Ectodermal cell (in vitro differentiated cells): ENCODE results near the gene MEIS3. TPM values are rescaled to one million over a fixed set of nuclear protein-coding genes. Genes with fewer than 3 reads are reported as not detected.
A peak's percentile ranks its signal among the peaks of the same experiment; 100 is the strongest.

ENCODE experiments used
- H3K27ac ChIP-seq: 2 replicates; pipeline ENCODE4 v1.7.0; 2013; ENCODE audit warnings: mild to moderate bottlenecking, low read depth, low read length; ENCODE audit not compliant: insufficient read depth, poor library complexity, severe bottlenecking
- H3K27me3 ChIP-seq: 2 replicates; pipeline ENCODE4 v1.7.0; 2013; ENCODE audit warnings: mild to moderate bottlenecking, low read length; ENCODE audit not compliant: insufficient read depth, control insufficient read depth, poor library complexity, severe bottlenecking
- H3K36me3 ChIP-seq: one replicate; pipeline ENCODE4 v1.7.0; 2013; ENCODE audit warnings: low read length; ENCODE audit not compliant: control insufficient read depth, insufficient read depth
- H3K4me1 ChIP-seq: one replicate; pipeline ENCODE4 v1.7.0; 2013; ENCODE audit warnings: low read length; ENCODE audit not compliant: control insufficient read depth, insufficient read depth
- H3K4me3 ChIP-seq: 2 replicates; pipeline ENCODE4 v1.7.0; 2013; ENCODE audit warnings: low read depth, low read length, control low read depth; ENCODE audit not compliant: insufficient read depth
- H3K9me3 ChIP-seq: 2 replicates; pipeline ENCODE4 v1.7.0; 2013; ENCODE audit warnings: mild to moderate bottlenecking, low read length, moderate library complexity; ENCODE audit not compliant: control insufficient read depth
- WGBS, 2 experiments: methylation state at CpG; one replicate each; pipeline ENCODE4 v1.1.7; 2013; ENCODE audit warnings: missing lambda C conversion rate in 2 of 2; 5-methylcytosine and 5-hydroxymethylcytosine counted together
- polyA plus RNA-seq, 4 experiments: library from polyadenylated mRNA; stranded (reverse); fragments of 50-300 nt; gene quantifications; one replicate each; pipeline ENCODE4 v1.2.3, GENCODE V29; 2013

The MEIS3 gene
- polyA plus RNA-seq (2013, experiment 1 of 4) = 82.5 TPM
- 80.8 TPM for polyA plus RNA-seq (2013, experiment 2 of 4)
- polyA plus RNA-seq (2013, experiment 3 of 4) = 81.3 TPM
- polyA plus RNA-seq (2013, experiment 4 of 4) = 86.6 TPM

DNA sequence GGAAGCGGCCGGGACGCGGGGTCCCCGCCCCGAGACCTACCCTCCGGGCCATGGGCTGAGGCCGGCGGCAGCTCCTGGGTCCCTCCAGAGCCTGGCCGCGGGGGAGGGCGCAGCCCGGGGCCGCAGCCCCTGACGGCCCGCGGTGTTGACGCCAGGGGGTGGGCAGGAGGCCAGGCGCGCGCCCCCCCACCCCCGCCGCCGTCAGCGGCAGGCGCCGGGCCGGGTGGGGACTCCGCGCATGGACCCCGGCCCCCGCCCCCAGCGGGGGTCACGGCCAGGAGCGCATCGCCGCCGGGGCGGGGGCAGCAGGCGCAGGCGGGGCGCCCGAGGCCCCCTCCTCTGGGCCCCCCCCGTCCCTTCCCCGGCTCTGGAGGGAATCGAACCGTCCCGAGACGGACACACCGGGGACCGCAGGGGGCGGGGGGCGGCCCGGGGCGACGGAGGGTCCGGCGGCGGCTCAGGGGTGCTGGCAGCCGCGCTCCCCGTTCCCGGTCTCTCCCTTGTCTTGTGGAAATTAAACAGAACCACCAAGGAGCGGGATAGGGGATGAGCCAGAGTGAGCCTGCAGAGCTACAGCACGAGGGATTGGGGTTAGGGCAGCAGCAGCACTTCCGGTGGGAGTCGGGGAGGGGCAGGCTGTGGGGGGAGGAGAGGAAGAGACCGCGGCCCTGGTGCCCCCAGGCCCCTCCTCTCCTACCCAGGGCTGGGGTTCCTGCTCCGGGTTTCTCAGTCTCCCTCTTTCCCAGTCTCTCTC, at the start of gene MEIS3:
MEIS3 (minus strand) TSS at position 498 of the 754 bp plus-strand sequence; CDS start at position 52, 446 bp downstream.
- Histone ChIP-seq H3K36me3 (peaks cover 8% of the 10 kb centered on the region), H3K27me3 (peaks cover 50% of the 10 kb centered on the region), H3K4me3 (peak within 1 kb of the TSS; percentile 69), H3K9me3 (no peaks in the 10 kb centered on the region), H3K4me1 (peaks cover 51% of the 10 kb centered on the region), H3K27ac (peak within 1 kb of the TSS; percentile 39)
- WGBS, 2 experiments = 0 to 1% methylated on average over 62 to 63 of the region's 70 CpGs

DNA sequence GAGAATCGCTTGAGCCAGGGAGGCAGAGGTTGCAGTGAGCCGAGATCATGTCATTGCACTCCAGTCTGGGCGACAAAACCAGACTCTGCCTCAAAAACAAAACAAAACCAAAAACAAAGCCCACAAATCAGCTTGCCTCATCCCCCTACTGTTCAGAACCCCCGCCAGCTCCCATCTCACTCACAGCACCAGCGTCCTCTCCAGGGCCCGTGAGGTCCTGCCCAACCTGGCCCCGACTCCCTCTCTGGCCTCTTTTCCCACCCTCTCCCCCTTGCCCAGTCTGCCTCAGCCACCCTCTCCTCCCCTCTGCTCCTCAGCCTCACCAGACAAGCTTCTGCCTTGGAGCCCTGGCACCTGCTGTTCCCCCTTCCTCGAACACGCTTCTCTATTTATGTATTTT, 48.6 kb upstream of the MEIS3 start:
- Histone ChIP-seq H3K4me3 (no peak overlapping the region), H3K27me3 (peaks cover 20% of the 10 kb centered on the region), H3K27ac (no peak overlapping the region), H3K36me3 (no peaks in the 10 kb centered on the region), H3K4me1 (peaks cover 34% of the 10 kb centered on the region), H3K9me3 (no peaks in the 10 kb centered on the region)
- WGBS, 2 experiments = 64 to 67% methylated on average over 9 of the region's 9 CpGs

DNA sequence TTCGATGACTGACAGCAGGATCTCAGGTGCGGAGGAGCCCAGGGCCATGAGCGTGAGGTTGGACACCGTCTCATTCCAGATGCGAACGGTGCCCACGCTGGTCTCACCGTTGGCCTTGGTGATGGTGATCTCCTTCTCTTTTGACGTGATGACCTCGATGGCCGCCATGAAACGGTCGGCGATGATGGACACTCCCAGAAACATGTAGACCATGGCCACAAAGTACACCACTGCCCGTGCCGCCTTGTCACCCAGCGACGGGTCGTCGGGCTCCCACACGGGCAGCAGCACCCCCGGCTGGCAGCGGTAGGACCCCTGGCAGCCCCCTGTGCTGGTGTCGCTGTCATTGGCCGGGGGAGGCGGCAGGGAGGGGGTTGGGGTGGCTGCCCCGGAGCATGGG, 46.6 kb upstream of the MEIS3 start:
- Histone ChIP-seq H3K4me1 (peaks cover 28% of the 10 kb centered on the region), H3K27me3 (peaks cover 13% of the 10 kb centered on the region), H3K27ac (no peak overlapping the region), H3K36me3 (no peaks in the 10 kb centered on the region), H3K9me3 (no peaks in the 10 kb centered on the region), H3K4me3 (no peak overlapping the region)
- 95% methylated on average over 27 of the region's 27 CpGs for WGBS, 2 experiments

DNA sequence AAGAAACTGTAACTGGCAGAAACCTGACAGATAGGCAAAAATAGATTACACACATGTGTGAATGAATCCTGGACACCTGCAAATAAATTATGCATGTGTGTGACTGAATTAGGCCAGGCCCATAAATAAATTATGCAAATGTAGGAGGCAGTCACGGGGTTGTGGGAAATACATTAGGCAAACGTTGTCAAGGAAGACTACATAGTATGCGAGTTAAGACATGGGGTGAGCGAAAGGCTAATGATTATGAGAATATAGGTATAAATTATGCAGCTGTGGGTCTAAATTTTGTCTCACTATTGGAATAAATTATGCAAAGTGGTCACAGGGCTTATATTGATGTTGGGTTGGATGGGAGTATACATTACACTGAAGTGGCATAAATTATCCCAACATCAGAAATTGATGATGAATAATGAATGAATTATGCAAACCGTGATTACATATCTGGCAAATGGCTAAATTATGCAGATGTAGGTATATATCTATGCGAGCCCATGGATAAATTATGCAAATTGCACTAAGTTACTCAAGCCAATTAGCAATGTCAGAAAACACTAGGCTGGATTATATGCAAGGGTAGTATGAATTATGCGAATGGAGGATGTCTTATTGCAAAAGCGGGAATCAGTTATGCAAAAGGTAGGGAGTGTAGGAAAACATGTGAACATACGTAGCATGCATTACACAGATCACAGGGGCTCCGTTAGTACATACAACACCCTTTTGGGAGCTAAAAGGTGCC, 45.5 kb upstream of the MEIS3 start:
- WGBS, 2 experiments = 90 to 91% methylated on average over 10 of the region's 10 CpGs
- no peaks in the 10 kb centered on the region for H3K36me3 ChIP-seq
- H3K4me3 ChIP-seq = no peak overlapping the region
- no peaks in the 10 kb centered on the region for H3K9me3 ChIP-seq
- H3K27me3 ChIP-seq = peaks cover 2% of the 10 kb centered on the region
- H3K27ac ChIP-seq = no peak overlapping the region
- peaks cover 17% of the 10 kb centered on the region for H3K4me1 ChIP-seq

DNA sequence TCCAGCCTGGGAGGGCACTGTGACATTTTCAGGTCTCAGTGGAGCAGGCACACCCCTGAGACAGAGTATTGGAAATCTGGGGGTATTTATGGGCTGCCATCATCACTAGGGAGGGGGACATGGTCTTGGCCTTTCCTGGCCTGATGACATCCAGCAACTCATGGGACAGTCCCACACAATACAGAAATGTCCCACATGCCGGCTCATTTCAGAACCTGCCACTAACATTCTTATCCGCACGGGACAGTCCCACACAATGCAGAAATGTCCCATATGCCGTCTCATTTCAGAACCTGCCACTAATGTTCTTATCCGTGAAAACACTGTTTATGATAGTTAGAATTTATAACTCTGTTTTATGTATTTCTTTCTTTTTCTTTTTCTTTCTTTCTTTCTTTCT, 42.5 kb upstream of the MEIS3 start:
- Histone ChIP-seq H3K4me1 (no peaks in the 10 kb centered on the region), H3K27ac (no peak overlapping the region), H3K9me3 (no peaks in the 10 kb centered on the region), H3K27me3 (no peaks in the 10 kb centered on the region), H3K36me3 (no peaks in the 10 kb centered on the region), H3K4me3 (no peak overlapping the region)
- WGBS, 2 experiments = 84 to 96% methylated on average over 4 of the region's 5 CpGs

DNA sequence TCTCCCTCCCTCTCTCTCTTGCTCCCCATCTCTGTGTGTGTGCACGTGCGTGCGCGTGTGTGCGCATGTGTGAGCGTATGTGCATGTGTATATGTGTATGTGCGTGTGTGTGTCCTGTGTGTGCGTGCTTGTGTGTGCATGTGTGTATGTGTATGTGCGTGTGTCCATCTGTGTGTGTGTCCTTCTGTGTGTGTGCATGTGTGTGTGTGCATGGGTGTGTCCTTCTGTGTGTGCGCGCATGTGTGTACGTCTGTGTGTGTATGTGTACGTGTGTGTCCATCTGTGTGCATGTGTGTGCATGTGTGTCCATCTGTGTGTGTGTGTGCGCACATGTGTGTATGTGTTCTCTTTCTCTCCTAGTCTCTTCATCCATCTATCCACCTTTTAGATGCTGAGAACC, 40.1 kb upstream of the MEIS3 start:
- H3K4me3 ChIP-seq = no peak overlapping the region
- H3K27me3 ChIP-seq = no peaks in the 10 kb centered on the region
- WGBS, 2 experiments = 87 to 89% methylated on average over 13 to 14 of the region's 14 CpGs

DNA sequence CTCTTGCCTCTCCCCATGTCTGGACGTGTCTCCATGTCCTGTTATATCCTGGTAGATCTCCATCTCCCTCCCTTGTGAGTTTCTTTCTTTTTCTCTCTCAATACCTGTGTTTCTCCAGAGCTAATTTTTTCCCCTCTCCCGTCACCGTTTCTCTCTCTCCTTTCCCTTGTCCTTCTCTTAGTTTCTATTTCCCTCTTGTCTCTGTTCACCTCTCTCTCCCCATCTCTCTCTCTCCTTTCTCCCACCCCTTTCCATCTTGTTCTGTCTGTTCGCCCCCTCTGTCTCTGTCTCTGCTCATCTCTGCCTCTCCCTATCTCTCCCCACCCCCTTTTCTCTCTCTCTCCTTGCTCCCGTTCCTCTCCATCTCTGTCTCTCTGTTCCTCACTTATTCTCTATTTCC, 39.3 kb upstream of the MEIS3 start:
- Histone ChIP-seq H3K9me3 (no peaks in the 10 kb centered on the region), H3K4me3 (no peak overlapping the region), H3K27me3 (no peaks in the 10 kb centered on the region), H3K27ac (no peak overlapping the region), H3K36me3 (no peaks in the 10 kb centered on the region), H3K4me1 (no peaks in the 10 kb centered on the region)
- WGBS, 2 experiments = 65 to 66% methylated on average over 5 of the region's 5 CpGs

More for the DNA sequence above, 40.1 kb upstream of the MEIS3 start:
- Histone ChIP-seq H3K27ac (no peak overlapping the region), H3K4me1 (no peaks in the 10 kb centered on the region), H3K9me3 (no peaks in the 10 kb centered on the region), H3K36me3 (no peaks in the 10 kb centered on the region)

DNA sequence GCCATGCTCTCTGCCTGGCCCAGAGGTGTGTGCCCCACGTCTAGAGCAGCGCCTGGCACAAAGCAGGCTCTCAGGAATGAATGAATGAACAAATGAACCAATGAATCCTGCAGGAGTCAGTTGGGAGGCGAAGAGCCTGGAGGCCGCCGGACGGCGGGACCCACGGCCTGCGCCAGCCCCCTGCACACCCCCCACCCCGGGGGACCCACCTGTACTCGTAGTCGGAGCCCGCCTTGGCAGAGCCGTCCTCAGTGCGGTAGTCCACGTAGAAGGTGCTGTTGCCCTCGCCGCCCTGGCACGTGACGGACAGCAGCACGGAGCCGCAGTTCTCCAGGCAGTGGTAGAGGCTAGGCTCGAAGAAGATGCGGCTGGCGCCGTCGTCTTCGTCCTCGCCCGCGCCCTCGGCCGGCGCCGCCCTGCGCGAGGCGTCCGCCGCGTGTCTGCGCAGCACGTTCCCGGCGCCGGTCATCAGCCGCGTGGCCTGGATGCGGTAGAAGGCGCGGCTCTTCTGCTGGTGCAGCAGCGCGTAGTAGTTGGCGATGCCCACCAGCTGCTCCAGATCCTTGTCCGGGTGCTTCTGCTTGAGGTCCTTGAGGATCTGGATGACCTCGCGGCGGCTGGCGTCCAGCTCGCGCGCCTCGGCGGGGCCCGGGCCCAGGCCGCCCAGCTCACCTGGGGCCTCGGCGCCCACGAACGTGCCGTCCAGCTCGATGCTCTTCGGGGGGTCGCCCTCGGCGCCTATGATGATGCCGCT, 37.6 kb upstream of the MEIS3 start:
- Histone ChIP-seq H3K27ac (no peak overlapping the region), H3K4me1 (no peaks in the 10 kb centered on the region), H3K36me3 (no peaks in the 10 kb centered on the region), H3K27me3 (no peaks in the 10 kb centered on the region), H3K9me3 (no peaks in the 10 kb centered on the region), H3K4me3 (no peak overlapping the region)
- 95% methylated on average over 77 of the region's 77 CpGs for WGBS, 2 experiments

- Histone ChIP-seq H3K27me3 (peaks cover 39% of the 10 kb centered on the region), H3K36me3 (no peaks in the 10 kb centered on the region), H3K4me1 (peaks cover 6% of the 10 kb centered on the region), H3K4me3 (no peak overlapping the region), H3K27ac (no peak overlapping the region), H3K9me3 (no peaks in the 10 kb centered on the region)
- WGBS, 2 experiments = 72 to 77% methylated on average over 6 of the region's 7 CpGs
Observed at GRCh38 chr19:47450478-47450877, 31.2 kb upstream of the MEIS3 start.

DNA sequence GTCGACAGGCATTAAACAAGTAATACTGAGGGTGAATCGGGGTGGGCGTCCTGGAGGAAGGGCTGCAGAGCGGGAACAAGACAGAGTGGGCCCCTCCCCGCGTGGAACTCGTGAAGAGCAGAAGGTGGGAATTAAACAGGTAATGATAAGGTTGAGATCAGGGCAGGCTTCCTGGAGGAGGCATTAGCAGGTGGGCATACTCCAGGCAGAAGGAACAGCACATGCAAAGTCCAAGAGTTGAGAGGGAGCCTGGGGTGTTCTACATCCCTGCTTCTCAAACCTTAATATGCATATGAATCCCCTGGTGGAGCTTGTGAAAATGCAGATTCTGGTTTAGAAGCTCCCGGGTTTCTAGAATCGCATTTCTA, 29.0 kb upstream of the MEIS3 start:
- H3K27me3 ChIP-seq = peaks cover 58% of the 10 kb centered on the region

More for the DNA sequence above, 29.0 kb upstream of the MEIS3 start:
- Histone ChIP-seq H3K4me3 (no peak overlapping the region), H3K4me1 (peaks cover 8% of the 10 kb centered on the region), H3K36me3 (no peaks in the 10 kb centered on the region), H3K9me3 (no peaks in the 10 kb centered on the region), H3K27ac (no peak overlapping the region)
- WGBS, 2 experiments = 44 to 47% methylated on average over 9 of the region's 9 CpGs
